Ishikawa (cell line): Measurements from ENCODE around the gene WNK3.

Experiments used
- CREB1 ChIP-seq: IDR thresholded peaks from 2 replicates; pipeline ENCODE4 v1.6.1; 2012; ENCODE audit warnings: low read depth
- EGR1 ChIP-seq: IDR thresholded peaks from 2 replicates; pipeline ENCODE4 v1.6.1; 2012
- EP300 ChIP-seq: IDR thresholded peaks from 2 replicates; pipeline ENCODE4 v1.6.1; 2012; ENCODE audit warnings: borderline replicate concordance
- NFIC ChIP-seq: IDR thresholded peaks from 2 replicates; pipeline ENCODE4 v1.6.1; 2012
- RAD21 ChIP-seq: IDR thresholded peaks from 2 replicates; pipeline ENCODE4 v1.6.1; 2012; ENCODE audit warnings: low read depth
- TAF1 ChIP-seq: IDR thresholded peaks from 2 replicates; pipeline ENCODE4 v1.6.1; 2012; ENCODE audit warnings: low read depth, mild to moderate bottlenecking
- TCF12 ChIP-seq: IDR thresholded peaks from 2 replicates; pipeline ENCODE4 v1.6.1; 2012; ENCODE audit warnings: low read depth
- YY1 ChIP-seq: IDR thresholded peaks from 2 replicates; pipeline ENCODE4 v1.6.1; 2012; ENCODE audit warnings: low read depth
- TF ChIP-seq, protein P1 (sequence below): IDR thresholded peaks from 2 replicates; pipeline ENCODE4 v1.6.1; 2012
- TF ChIP-seq, protein P2 (sequence below): IDR thresholded peaks from 2 replicates; pipeline ENCODE4 v1.6.1; 2012

DNA sequence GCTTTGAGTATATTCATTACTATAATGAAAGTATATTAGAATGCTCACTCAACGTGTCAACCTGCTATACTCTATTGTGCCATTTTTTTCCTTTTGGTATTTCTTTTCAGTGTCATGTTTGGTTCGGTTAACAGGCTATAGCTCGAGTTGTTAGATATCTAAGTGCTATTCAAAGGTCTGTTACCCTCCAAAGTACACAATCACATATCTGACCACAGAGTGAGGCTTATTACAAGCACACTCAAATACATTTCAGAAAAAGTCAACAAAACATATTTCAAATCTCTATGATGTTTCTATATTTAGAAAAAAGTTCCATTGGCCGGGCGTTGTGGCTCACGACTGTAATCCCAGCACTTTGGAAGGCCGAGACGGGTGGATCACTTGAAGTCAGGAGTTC is 32.8 kb downstream of the WNK3 start:
- TF ChIP-seq EP300 (no peak), TAF1 (no peak), YY1 (no peak), RAD21 (no peak), CREB1 (no peak), EGR1 (no peak), NFIC (no peak), TCF12 (no peak)
- TF ChIP-seq, protein P1, sequence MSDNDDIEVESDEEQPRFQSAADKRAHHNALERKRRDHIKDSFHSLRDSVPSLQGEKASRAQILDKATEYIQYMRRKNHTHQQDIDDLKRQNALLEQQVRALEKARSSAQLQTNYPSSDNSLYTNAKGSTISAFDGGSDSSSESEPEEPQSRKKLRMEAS: no peak
- TF ChIP-seq, protein P2, sequence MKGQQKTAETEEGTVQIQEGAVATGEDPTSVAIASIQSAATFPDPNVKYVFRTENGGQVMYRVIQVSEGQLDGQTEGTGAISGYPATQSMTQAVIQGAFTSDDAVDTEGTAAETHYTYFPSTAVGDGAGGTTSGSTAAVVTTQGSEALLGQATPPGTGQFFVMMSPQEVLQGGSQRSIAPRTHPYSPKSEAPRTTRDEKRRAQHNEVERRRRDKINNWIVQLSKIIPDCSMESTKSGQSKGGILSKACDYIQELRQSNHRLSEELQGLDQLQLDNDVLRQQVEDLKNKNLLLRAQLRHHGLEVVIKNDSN: no peak
